Smooth muscle cell (in vitro differentiated cells): Measurements from ENCODE around the gene CENPO. TPM values are rescaled to one million over a fixed set of nuclear protein-coding genes. Genes with fewer than 3 reads are reported as not detected.

Experiments
- DNase-seq: peaks from one replicate; lab custom pipeline; 2025; ENCODE audit not compliant: unreplicated experiment; lab: John Stamatoyannopoulos, UW
- H2AFZ ChIP-seq: fragments of 200-600 bp; sonication (generic); 2 replicates; pipeline ENCODE4 v1.6.0; 2016; ENCODE audit warnings: antibody characterized with exemption, low read depth, mild to moderate bottlenecking
- H3F3A ChIP-seq: fragments of 200-600 bp; sonication (generic); 2 replicates; pipeline ENCODE4 v1.6.0; 2017; ENCODE audit warnings: antibody characterized with exemption, low read depth
- H3K27ac ChIP-seq: fragments of 200-600 bp; sonication (generic); 2 replicates; pipeline ENCODE4 v1.5.1; 2016; ENCODE audit warnings: low read depth, mild to moderate bottlenecking
- H3K27me3 ChIP-seq: fragments of 200-600 bp; sonication (generic); 2 replicates; pipeline ENCODE4 v1.6.1; 2016; ENCODE audit warnings: low read depth, mild to moderate bottlenecking
- H3K36me3 ChIP-seq: fragments of 200-600 bp; sonication (generic); 2 replicates; pipeline ENCODE4 v1.5.1; 2016; ENCODE audit warnings: low read depth
- H3K4me1 ChIP-seq: fragments of 200-600 bp; sonication (generic); 2 replicates; pipeline ENCODE4 v1.5.1; 2016; ENCODE audit warnings: low read depth
- H3K4me2 ChIP-seq: fragments of 200-600 bp; sonication (generic); 2 replicates; pipeline ENCODE4 v1.6.0; 2016; ENCODE audit warnings: mild to moderate bottlenecking
- H3K4me3 ChIP-seq: fragments of 200-600 bp; sonication (generic); 2 replicates; pipeline ENCODE4 v1.5.1; 2016; ENCODE audit warnings: mild to moderate bottlenecking
- H3K79me2 ChIP-seq: fragments of 200-600 bp; sonication (generic); 2 replicates; pipeline ENCODE4 v1.6.0; 2016; ENCODE audit warnings: low read depth, mild to moderate bottlenecking
- H3K9ac ChIP-seq: fragments of 200-600 bp; sonication (generic); 2 replicates; pipeline ENCODE4 v1.6.0; 2016; ENCODE audit warnings: low read depth
- H3K9me3 ChIP-seq: fragments of 200-600 bp; sonication (generic); replicated peaks from 2 replicates; pipeline ENCODE4 v1.5.1; 2016; ENCODE audit warnings: low read depth
- H4K20me1 ChIP-seq: fragments of 200-600 bp; sonication (generic); 2 replicates; pipeline ENCODE4 v1.6.0; 2016; ENCODE audit warnings: low read depth
- WGBS: methylation state at CpG from one replicate; pipeline ENCODE4 v1.1.7; 2016; ENCODE audit warnings: low lambda C conversion rate; 5-methylcytosine and 5-hydroxymethylcytosine counted together
- polyA plus RNA-seq: library from polyadenylated mRNA; unstranded; fragments of >200 nt; fragmentation: Nextera tagmentation; extraction: Ambion mirVana; gene quantifications from 2 replicates; pipeline ENCODE4 v1.2.1, GENCODE V29; 2016
- total RNA-seq: library from RNA; depleted of rRNA; stranded (reverse); fragments of >200 nt; gene quantifications from 2 replicates; pipeline ENCODE4 v1.2.3, GENCODE V29; 2014
- TF ChIP-seq, protein P1 (sequence below): fragments of 200-600 bp; sonication (generic); IDR thresholded peaks from 2 replicates; pipeline ENCODE4 v1.5.1; 2017; ENCODE audit warnings: borderline replicate concordance, mild to moderate bottlenecking, antibody characterized with exemption; ENCODE audit not compliant: insufficient read depth, poor library complexity, severe bottlenecking

CENPO gene
- total and polyA plus RNA-seq, 2 experiments from 2014 or later, result 14.1 to 15.3 TPM

DNA sequence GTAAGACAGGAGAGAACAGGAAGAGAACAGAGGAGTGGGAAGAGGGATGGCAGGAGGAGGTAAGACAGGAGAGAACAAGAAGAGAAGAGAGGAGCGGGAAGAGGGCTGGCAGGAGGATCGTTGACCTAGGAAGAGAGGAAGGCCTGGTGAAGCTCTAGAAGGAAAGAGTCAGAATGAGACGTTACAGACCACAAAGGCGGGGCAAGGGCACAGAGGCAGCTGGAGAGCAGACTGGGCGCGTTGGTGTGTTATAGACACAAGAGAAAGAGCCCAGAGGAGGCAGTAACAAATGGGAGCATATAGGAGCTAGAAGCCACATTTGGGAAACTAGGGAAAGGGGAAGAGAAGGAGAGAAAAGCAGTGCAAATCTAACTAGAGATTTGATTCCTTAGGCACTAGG is 26.6 kb upstream of the CENPO start:
- Histone ChIP-seq H3K9ac (no peak overlapping the region), H3K36me3 (peaks cover 7% of the 10 kb centered on the region), H2AFZ (no peak overlapping the region), H3K27me3 (no peaks in the 10 kb centered on the region), H3K4me2 (no peak overlapping the region), H3K27ac (no peak overlapping the region), H4K20me1 (no peaks in the 10 kb centered on the region), H3K4me3 (no peak overlapping the region), H3K9me3 (no peaks in the 10 kb centered on the region), H3K79me2 (no peaks in the 10 kb centered on the region), H3K4me1 (peaks cover 5% of the 10 kb centered on the region), H3F3A (no peaks in the 10 kb centered on the region)
- no peak for DNase-seq
- TF ChIP-seq, protein P1, sequence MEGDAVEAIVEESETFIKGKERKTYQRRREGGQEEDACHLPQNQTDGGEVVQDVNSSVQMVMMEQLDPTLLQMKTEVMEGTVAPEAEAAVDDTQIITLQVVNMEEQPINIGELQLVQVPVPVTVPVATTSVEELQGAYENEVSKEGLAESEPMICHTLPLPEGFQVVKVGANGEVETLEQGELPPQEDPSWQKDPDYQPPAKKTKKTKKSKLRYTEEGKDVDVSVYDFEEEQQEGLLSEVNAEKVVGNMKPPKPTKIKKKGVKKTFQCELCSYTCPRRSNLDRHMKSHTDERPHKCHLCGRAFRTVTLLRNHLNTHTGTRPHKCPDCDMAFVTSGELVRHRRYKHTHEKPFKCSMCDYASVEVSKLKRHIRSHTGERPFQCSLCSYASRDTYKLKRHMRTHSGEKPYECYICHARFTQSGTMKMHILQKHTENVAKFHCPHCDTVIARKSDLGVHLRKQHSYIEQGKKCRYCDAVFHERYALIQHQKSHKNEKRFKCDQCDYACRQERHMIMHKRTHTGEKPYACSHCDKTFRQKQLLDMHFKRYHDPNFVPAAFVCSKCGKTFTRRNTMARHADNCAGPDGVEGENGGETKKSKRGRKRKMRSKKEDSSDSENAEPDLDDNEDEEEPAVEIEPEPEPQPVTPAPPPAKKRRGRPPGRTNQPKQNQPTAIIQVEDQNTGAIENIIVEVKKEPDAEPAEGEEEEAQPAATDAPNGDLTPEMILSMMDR, result no peak
- 70% methylated on average over 6 of the region's 6 CpGs for WGBS

DNA sequence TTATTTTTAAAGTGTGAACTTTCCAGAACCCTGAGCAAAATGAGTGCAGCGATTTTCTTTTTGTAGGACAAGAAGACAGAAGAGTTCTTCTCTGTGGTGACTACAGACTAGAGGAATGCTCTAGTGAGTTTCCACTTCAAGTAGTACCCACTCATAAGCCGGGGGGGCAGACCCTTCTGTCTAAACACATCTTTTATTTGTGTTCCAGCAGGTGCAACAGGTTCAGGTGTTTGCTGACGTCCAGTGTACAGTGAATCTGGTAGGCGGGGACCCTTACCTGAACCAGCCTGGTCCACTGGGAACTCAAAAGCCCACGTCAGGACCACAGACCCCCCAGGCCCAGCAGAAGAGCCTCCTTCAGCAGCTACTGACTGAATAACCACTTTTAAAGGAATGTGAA is 25.2 kb upstream of the CENPO start:
- H3K4me2 ChIP-seq, result no peak overlapping the region
- H3K27ac ChIP-seq, result no peak overlapping the region
- no peaks in the 10 kb centered on the region for H4K20me1 ChIP-seq
- H3K4me1 ChIP-seq, result no peaks in the 10 kb centered on the region
- H3K79me2 ChIP-seq, result no peaks in the 10 kb centered on the region
- no peak overlapping the region for H3K4me3 ChIP-seq
- TF ChIP-seq, protein P1, result no peak
- no peaks in the 10 kb centered on the region for H3F3A ChIP-seq
- H2AFZ ChIP-seq, result no peak overlapping the region
- 91% methylated on average over 5 of the region's 5 CpGs for WGBS
- no peak overlapping the region for H3K9ac ChIP-seq
- H3K36me3 ChIP-seq, result peaks cover under 1% of the 10 kb centered on the region
- no peaks in the 10 kb centered on the region for H3K9me3 ChIP-seq
- no peaks in the 10 kb centered on the region for H3K27me3 ChIP-seq
- no peak for DNase-seq

DNA sequence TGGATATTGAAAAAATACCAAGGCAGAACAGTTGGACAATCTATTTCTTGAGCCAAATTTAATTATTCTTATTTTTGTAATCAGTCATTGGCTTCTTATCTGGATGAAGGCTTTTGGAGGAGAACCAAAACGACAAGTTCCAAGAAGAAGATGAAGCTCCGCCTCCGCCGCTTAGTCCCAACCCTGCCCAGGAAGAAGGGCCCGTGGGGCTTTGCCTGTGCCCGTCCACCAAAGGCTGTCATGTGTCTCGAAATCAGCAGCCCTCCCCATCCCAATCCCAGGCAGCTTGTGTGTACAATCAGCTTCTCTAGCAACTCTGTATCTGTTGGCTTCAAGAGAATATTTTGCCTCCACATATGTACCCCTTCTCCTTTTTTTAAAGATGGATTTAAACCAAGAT is 24.6 kb upstream of the CENPO start:
- Histone ChIP-seq H3K79me2 (no peaks in the 10 kb centered on the region), H3K4me2 (no peak overlapping the region), H3K4me1 (no peaks in the 10 kb centered on the region), H3K36me3 (no peaks in the 10 kb centered on the region), H2AFZ (no peak overlapping the region), H3K27ac (no peak overlapping the region), H3K27me3 (no peaks in the 10 kb centered on the region), H3F3A (no peaks in the 10 kb centered on the region), H3K9me3 (no peaks in the 10 kb centered on the region), H3K4me3 (no peak overlapping the region), H3K9ac (no peak overlapping the region), H4K20me1 (no peaks in the 10 kb centered on the region)
- DNase-seq, result no peak
- TF ChIP-seq, protein P1, result no peak
- 83% methylated on average over 7 of the region's 7 CpGs for WGBS

DNA sequence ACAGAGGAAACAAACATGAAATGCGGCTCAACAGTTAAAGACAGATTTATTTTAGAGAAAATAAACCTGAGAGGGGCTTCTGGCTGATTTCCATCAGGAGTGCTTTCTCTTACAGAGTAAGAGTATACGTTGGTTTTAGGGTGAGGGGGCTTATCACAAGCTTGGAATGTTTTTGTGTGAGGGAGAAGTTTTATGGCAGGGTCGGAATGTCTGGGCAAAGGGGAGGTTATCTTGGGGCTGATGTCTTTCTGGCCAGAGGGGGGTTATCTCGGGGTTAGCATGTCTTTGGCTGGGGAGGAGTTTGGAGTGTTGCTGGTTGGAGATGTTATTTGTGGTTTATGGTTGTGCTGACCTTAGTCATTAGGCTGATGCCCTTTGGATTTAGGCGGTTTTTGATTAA is 22.2 kb upstream of the CENPO start:
- no peaks in the 10 kb centered on the region for H4K20me1 ChIP-seq
- no peaks in the 10 kb centered on the region for H3F3A ChIP-seq
- WGBS, result 52% methylated on average over 5 of the region's 5 CpGs
- no peak for DNase-seq
- no peaks in the 10 kb centered on the region for H3K36me3 ChIP-seq
- H3K27me3 ChIP-seq, result no peaks in the 10 kb centered on the region
- H3K9me3 ChIP-seq, result no peaks in the 10 kb centered on the region
- H3K9ac ChIP-seq, result no peak overlapping the region
- H3K4me2 ChIP-seq, result no peak overlapping the region
- no peak overlapping the region for H2AFZ ChIP-seq
- H3K79me2 ChIP-seq, result no peaks in the 10 kb centered on the region
- no peak overlapping the region for H3K4me3 ChIP-seq
- H3K4me1 ChIP-seq, result no peaks in the 10 kb centered on the region
- H3K27ac ChIP-seq, result no peak overlapping the region
- TF ChIP-seq, protein P1, result no peak
